GM18907 (cell line): ENCODE results near the gene FBXL20.
"Not testable (repeated sequence)": the region's sequence is repeated elsewhere in the genome, so short reads cannot be mapped to it uniquely, and the experiment has no call there.

Experiments
- ATAC-seq: cut with Tn5 transposase; IDR thresholded peaks from one replicate; pipeline ENCODE4 v1.9.1; 2021; ENCODE audit warnings: mild to moderate bottlenecking, moderate library complexity; ENCODE audit not compliant: unreplicated experiment

FBXL20 gene

GRCh38 chr17:39334008-39334744 lies 67.2 kb downstream of the FBXL20 start:
- ATAC-seq: not testable (repeated sequence)

DNA sequence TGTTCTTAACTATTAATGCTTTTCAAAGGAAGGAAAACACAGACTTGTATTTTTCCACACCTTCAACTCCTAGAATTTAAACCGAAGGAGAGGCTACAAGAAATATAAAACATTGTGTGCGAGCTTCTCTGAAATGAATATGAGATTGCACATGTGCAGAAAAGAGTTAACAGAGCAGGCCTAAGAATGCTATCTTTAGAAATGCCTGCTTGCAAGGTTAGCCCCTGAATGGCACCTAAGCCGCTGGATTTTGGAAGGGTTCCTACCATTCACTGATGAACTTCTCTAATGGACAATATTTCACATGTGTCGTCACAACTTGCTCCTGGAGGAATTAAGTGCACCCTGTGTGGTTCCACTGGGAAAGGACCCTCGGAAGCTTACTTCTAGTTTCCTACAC lies 69.3 kb downstream of the FBXL20 start:
- no peak for ATAC-seq

DNA sequence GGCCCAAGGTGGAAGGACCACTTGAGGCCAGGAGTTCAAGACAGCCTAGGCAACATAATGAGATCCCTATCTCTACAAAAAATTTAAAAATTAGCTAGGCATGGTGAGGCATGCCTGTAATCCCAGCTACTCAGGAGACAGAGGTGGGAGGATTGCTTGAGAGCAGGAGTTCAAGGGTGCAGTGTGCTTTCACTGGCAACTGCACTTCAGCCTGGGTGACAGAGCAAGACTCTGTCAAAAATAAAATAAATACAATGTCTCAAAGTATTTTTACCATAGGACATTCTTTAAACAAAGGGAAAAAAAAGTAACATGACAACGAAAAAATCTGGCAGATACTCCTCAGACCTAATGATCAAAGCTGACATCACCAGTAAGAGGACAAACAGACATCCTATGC lies 72.6 kb downstream of the FBXL20 start:
- ATAC-seq: no peak

DNA sequence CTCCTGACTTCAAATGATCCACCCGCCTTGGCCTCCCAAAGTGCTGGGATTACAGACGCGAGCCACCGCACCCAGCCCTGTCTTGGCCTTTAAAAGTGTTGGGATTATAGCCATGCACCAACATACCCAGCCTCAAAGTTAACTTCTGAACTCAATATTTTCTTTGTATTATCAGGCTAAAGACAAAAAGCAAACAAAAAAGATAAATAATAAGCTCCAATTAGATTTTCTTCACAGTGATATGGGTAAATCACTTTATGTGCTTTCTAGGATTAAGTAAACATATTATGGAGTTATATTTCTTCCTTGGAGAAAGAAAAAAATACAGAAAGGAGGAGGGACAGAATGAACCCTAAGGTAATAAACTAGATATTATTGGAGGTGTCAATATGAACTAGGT lies 74.3 kb downstream of the FBXL20 start:
- no peak for ATAC-seq

DNA sequence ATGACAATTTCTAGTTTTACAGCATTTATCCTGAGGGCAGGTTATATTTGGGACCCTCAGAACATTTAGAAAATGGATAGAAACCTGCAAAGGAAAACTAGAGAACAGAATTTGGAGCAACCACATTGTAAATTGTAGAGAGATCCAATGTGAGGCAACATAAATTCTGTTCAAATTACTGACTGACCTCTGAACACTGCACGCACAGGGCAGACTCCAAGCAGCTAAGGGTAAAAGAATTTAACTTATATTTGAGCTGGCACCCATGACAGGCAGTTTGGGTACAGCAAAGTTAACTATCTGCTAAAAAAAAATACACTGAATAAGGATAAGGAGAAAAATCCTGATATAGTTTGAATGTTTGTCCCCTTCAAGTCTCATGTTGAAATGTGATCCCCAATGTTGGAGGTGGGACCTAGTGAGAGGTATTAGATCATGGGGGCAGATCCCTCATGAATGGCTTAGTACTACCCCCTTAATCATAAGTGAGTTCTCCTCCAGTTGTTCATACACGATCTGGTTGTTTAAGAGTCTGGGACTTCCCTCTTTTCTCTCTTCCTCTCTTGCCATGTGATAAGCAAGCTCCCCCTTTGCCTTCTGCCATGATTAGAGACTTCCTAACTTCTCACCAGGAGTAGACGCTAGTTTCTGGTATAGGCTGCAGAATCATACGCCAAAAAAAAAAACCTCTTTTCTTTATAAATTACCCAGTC lies 75.7 kb downstream of the FBXL20 start:
- ATAC-seq: no peak

DNA sequence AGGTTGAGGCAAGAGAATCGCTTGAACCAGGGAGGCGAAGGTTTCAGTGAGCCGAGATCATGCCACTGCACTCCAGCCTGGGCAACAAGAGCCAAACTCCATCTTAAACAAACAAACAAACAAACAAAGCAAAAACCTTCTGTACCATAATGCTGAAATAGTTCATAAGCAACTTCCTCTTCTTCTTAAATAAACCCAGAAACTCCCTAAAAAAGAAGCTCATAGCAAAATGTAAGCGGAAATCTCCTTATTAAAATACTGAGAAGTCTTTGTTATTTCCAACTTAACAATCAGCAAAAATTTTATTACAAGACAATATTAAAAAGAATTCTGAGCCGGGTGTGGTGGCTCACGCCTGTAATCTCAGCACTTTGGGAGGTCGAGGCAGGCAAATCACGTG lies 82.8 kb downstream of the FBXL20 start:
- no peak for ATAC-seq

GRCh38 chr17:39306509-39307212 lies 94.8 kb downstream of the FBXL20 start:
- no peak for ATAC-seq

GRCh38 chr17:39305978-39306377 lies 95.4 kb downstream of the FBXL20 start:
- ATAC-seq: no peak

DNA sequence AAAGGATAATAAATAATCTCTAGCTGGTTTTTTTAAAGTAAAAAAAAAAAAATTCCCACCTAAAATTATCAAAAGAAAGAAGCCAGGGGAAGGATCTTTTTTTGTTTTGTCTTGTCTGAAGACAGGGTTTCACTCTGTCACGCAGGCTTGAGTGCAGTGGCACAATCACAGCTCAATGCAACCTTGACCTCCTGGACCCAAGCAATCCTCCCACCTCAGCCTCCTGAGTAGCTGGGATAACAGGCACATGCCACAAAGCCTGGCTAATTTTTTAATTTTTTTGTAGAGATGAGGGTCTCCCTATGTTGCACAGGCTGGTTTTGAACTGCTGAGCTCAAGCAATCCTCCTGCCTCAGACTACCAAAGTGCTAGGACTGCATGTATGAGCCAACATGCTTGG lies 97.2 kb downstream of the FBXL20 start:
- no peak for ATAC-seq

- ATAC-seq: no peak
These were observed 107.4 kb downstream of the FBXL20 start for GRCh38 chr17:39294060-39294459.

GRCh38 chr17:39292546-39292945 lies 108.9 kb downstream of the FBXL20 start:
- not testable (repeated sequence) for ATAC-seq

DNA sequence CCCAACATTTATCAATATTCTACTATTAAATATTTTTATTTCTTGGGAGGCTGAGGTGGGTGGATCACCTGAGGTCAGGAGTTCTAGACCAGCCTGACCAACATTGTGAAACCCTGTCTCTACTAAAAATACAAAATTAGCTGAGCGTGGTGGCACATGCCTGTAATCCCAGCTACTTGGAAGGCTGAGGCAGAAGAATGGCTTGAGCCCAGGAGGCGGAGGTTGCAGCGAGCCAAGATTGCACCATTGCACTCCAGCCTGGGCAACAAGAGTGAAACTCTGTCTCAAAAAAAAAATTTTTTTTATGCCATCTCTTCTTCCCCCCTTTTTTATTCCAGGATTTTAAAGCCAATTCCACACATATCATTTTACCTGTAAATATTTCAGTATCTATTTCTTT lies 114.9 kb downstream of the FBXL20 start:
- not testable (repeated sequence) for ATAC-seq

GRCh38 chr17:39284685-39285084 lies 116.7 kb downstream of the FBXL20 start:
- ATAC-seq: no peak

DNA sequence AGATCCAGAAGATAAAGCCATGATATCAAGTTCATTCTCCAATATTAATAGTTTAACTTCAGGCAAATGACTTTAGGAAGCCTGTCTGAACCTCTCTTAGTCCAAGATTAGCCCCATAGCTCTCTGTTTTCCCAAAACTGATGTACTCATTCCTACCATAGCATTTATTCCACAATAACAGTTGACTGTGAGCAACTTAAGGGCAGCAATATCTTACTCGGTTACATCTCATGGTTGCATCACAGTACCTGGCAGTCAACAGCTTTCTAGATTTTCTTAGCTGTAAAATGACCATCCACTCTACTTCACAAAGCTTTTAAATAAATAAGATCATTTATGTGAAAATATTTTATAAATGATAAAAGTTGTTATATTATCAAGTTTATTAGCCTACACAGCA lies 117.5 kb downstream of the FBXL20 start:
- ATAC-seq: no peak

DNA sequence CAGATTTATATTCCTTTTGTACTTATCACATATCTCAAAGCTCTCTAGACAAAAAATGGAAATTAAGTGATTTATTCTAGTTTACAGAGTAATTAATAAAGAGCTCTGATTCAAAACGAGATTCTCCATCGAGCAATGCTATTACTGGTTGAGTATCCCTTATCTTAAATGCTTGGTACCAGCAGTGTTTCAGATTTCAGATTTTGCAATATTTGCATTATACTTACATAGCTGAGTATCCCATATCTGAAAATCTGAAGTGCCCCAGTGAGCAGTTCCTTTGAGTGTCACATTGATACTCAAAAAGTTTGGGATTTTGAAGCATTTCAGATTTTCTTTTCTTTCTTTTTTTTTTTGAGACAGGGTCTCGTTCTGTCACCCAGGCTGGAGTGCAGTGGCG lies 118.3 kb downstream of the FBXL20 start:
- ATAC-seq: no peak

- no peak for ATAC-seq
These were observed 119.6 kb downstream of the FBXL20 start for GRCh38 chr17:39281806-39282205.

GRCh38 chr17:39278246-39278645 lies 123.2 kb downstream of the FBXL20 start:
- ATAC-seq: not testable (repeated sequence)

- no peak for ATAC-seq
These were observed 124.3 kb downstream of the FBXL20 start for GRCh38 chr17:39277110-39277509.

DNA sequence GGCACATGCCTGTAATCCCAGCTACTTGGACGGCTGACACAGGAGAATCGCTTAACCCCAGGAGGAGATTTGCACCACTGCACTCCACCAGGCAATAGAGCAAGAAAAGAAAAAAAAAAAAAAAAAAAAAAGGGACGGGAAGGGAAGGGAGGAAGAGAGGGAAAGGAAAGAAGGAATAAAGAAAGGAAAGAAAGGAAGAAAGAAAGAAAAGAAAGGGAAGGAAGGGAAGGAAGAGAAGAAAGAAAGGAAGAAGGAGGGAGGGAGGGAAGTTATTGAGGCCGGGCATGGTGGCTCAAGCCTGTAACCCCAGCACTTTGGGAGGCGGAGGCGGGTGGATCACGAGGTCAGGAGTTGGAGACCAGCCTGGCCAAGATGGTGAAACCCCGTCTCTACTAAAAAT lies 125.3 kb downstream of the FBXL20 start:
- no peak for ATAC-seq

DNA sequence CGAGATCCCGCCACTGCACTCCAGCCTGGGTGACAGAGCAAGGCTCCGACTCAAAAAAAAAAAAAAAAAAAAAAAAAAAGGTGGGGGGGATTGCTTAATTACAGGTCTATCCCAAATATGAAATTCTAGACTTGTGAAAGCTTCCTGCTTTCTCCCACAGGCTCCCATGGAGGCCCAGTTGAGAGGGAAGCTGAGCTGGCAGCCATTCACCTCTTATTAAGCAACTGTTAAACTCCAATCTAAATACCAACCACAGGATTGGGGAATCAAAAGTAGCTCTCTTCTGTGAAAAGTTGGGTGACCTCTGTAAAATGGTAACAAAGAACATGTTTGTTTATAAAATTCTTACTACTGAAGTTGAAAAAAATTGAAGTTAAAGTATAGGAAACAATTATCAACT lies 129.9 kb downstream of the FBXL20 start:
- no peak for ATAC-seq

DNA sequence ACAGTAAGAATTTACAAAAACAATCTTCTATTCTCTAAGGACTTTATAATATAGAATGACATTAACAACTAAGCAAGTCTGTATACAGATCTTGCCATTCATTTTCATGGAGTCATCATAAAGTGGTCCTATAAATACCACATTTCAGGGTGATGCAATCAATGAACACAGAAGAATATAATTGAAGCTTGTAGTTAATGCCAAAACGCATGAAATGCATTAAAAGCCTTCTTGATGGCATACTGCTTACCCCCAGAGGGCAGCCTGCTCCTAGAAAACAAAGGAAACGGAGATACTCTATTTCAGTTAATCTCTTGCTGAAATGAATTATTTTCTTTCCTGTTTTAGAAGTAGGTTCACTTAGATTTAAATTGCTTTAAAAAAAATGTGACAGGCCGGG lies 130.5 kb downstream of the FBXL20 start:
- ATAC-seq: no peak

- no peak for ATAC-seq
These were observed 137.3 kb downstream of the FBXL20 start for GRCh38 chr17:39264119-39264518.
